Left lung (tissue), 10 donors: ENCODE measurements around the gene BASP1. TPM values are rescaled to one million over a fixed set of nuclear protein-coding genes. Genes with fewer than 3 reads are reported as not detected.
A peak's percentile ranks its signal among the peaks of the same experiment; 100 is the strongest.

Experiments used
- ATAC-seq: fragments of 200-7000 bp; cut with Tn5 transposase; one replicate; pipeline ENCODE4 v1.9.1; 2020; ENCODE audit warnings: moderate library complexity
- DNase-seq, 4 donors: peaks; one replicate each; pipeline ENCODE4 v3.0.0-alpha.2; 2013 to 2020
- H3K27ac ChIP-seq, 2 donors: fragments of 200-600 bp; sonication (generic) in 1 of 2; one replicate each; pipeline versions ENCODE4 v1.5.0 to v1.8.0; 2020 to 2021
- H3K27me3 ChIP-seq, 2 donors: fragments of 200-600 bp; sonication (generic) in 1 of 2; one replicate each; pipeline versions ENCODE4 v1.5.0 to v1.8.0; 2020 to 2021
- H3K36me3 ChIP-seq, 2 donors: fragments of 200-600 bp; sonication (generic) in 1 of 2; one replicate each; pipeline versions ENCODE4 v1.5.0 to v1.8.0; 2020 to 2021
- H3K4me1 ChIP-seq, 2 donors: fragments of 200-600 bp; one replicate each; pipeline ENCODE4 v1.8.0; 2021
- H3K4me3 ChIP-seq, 2 donors: fragments of 200-600 bp; sonication (generic) in 1 of 2; one replicate each; pipeline versions ENCODE4 v1.5.0 to v1.8.0; 2020 to 2021; ENCODE audit warnings: mild to moderate bottlenecking in 1 of 2
- H3K9me3 ChIP-seq, 2 donors: fragments of 200-600 bp; sonication (generic) in 1 of 2; one replicate each; pipeline versions ENCODE4 v1.5.0 to v1.8.0; 2020 to 2021
- intact Hi-C, 2 donors: fragments of 100-400 bp; cut with DNase I; formaldehyde crosslinking; loops; one replicate each; pipeline versions ENCODE4 v1.11.2 to v1.14.2; 2022
- polyA plus RNA-seq, 6 donors: library from polyadenylated mRNA; unstranded; fragments of 120-200 nt; gene quantifications; one replicate each; pipeline ENCODE4 v1.2.1, GENCODE V29; 2013; ENCODE audit not compliant: insufficient read length in 6 of 6
- total RNA-seq, 2 donors: library from RNA; stranded (reverse); fragmentation: NEBNext Ultra II Directional; extraction: Animal tissue kit (Norgen Biotek cat#: 25700); gene quantifications; one replicate each; pipeline ENCODE4 v1.2.1, GENCODE V29; 2021
- TF ChIP-seq, protein P1 (sequence below), 2 donors: fragments of 200-600 bp; sonication (generic) in 1 of 2; IDR thresholded peaks; one replicate each; pipeline versions ENCODE4 v1.5.0 to v1.8.0; 2021; ENCODE audit warnings: antibody characterized with exemption in 2 of 2
- donor health status: DM: no; HTN: yes; CAD: no.
- donor health status: DM: no; HTN: no; CAD: no.

BASP1 gene
- total and polyA plus RNA-seq, 8 donors = 22.9 to 63.2 (median 42.8) TPM

DNA sequence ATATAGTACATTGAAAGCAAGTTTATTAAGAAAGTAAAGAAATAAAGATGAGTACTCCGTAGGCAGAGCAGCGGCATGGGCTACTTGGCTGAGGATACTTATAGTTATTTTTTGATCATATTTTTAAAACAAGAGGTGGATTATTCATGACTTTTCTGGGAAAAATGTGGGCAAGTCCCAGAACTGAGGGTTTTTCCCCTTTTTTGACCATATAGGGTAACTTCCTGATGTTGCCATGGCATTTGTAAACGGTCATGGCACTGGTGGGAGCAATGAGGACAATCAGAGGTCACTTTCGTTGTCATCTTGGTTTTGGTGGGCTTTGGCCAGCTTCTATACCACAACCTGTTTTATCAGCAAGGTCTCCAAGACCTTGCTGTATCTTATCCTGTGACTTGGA lies 5.2 kb upstream of the BASP1 start:
- DNase-seq (no peak), ATAC-seq (no peak)
- Histone ChIP-seq H3K9me3 (no peaks in the 10 kb centered on the region), H3K4me1 (peaks cover 7 to 8% of the 10 kb centered on the region in 2 donors), H3K36me3 (no peaks in the 10 kb centered on the region), H3K4me3 (no peak overlapping the region), H3K27me3 (peaks cover 0 to 17% of the 10 kb centered on the region in 2 donors), H3K27ac (no peak overlapping the region)
- intact Hi-C loops = loop anchor here in 1 of 2 donors (10.0 kb wide), 1 partner anchor 1073 kb away; no protein-coding TSS in a partner anchor
- TF ChIP-seq, protein P1, sequence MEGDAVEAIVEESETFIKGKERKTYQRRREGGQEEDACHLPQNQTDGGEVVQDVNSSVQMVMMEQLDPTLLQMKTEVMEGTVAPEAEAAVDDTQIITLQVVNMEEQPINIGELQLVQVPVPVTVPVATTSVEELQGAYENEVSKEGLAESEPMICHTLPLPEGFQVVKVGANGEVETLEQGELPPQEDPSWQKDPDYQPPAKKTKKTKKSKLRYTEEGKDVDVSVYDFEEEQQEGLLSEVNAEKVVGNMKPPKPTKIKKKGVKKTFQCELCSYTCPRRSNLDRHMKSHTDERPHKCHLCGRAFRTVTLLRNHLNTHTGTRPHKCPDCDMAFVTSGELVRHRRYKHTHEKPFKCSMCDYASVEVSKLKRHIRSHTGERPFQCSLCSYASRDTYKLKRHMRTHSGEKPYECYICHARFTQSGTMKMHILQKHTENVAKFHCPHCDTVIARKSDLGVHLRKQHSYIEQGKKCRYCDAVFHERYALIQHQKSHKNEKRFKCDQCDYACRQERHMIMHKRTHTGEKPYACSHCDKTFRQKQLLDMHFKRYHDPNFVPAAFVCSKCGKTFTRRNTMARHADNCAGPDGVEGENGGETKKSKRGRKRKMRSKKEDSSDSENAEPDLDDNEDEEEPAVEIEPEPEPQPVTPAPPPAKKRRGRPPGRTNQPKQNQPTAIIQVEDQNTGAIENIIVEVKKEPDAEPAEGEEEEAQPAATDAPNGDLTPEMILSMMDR (IDR thresholded peaks at IDR 0.05) = no peak

DNA sequence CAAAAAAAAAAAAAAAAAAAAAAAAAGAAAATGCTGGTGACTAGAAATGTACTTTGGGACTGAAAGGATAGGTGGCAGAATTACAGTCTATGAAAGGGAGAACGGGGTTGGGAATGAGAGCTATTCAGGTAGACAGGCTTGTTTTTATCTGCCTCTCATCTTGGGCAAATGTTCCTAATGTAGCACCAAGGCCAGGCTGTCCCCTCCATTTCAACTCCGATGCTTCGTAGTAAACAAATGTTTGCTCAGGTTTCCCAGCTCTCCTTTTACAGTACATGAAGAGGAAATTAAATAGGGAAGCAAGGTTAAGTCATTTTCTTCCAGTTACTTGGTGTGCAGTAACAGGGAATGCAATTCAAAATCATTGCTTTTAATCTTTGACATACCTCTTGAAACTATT lies 4.4 kb upstream of the BASP1 start:
- H3K4me1 ChIP-seq = peaks cover 7 to 8% of the 10 kb centered on the region in 2 donors
- no peak overlapping the region for H3K4me3 ChIP-seq
- H3K9me3 ChIP-seq = no peaks in the 10 kb centered on the region
- ATAC-seq (no peak), DNase-seq (no peak)
- no peaks in the 10 kb centered on the region for H3K36me3 ChIP-seq
- intact Hi-C loops = loop anchor here in 1 of 2 donors (10.0 kb wide), 1 partner anchor 1072 kb away; no protein-coding TSS in a partner anchor
- H3K27me3 ChIP-seq = peaks cover 0 to 24% of the 10 kb centered on the region in 2 donors
- peak overlapping the region in 1 of 2 donors; percentile 61 for H3K27ac ChIP-seq
- TF ChIP-seq, protein P1 (IDR thresholded peaks at IDR 0.05) = no peak

DNA sequence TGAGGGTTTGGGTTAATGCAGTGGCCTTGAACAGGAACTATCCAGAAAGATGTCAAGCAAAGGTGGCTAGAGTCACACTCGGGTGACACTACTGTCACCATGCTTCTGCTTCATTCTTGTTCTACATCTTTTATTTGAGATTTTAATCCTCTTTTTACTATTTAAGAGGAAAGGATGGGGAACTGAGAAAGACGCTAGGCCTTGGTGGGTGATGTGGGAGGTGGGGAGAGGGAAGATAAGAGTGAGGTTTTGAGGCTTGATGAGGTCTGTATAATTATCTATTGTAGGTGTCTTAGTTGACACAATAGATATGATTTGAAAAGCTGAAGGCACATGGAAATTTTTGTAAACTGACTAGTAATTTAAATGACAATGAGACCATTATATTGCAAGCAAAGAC lies 3.5 kb upstream of the BASP1 start:
- Histone ChIP-seq H3K4me1 (peaks cover 7 to 8% of the 10 kb centered on the region in 2 donors), H3K9me3 (no peaks in the 10 kb centered on the region), H3K36me3 (no peaks in the 10 kb centered on the region), H3K4me3 (no peak overlapping the region), H3K27me3 (peaks cover 0 to 33% of the 10 kb centered on the region in 2 donors), H3K27ac (peak overlapping the region in 1 of 2 donors; percentile 61)
- ATAC-seq = no peak
- intact Hi-C loops = loop anchor here in 1 of 2 donors (10.0 kb wide), 1 partner anchor 1071 kb away; no protein-coding TSS in a partner anchor
- DNase-seq = no peak
- TF ChIP-seq, protein P1 (IDR thresholded peaks at IDR 0.05) = no peak

DNA sequence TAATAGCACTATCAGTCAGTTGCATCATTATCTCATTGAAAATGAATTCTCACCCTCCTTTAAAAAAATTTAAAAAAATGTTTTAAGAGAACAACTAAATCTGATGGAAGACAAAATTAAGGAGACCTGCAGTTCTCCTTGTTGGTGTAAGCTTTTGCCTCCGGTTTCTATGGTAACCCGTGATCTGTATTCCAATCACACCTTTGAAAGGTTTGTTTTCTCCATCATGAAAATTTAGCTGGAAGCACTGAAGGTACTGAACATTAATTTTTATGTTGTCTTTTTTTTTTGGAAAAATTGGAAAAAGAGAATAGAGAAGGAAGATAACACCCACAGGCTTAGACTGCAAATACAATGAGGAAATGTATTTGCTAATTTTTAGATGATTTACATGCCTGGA lies 2.5 kb upstream of the BASP1 start:
- no peak overlapping the region for H3K27ac ChIP-seq
- no peaks in the 10 kb centered on the region for H3K36me3 ChIP-seq
- H3K27me3 ChIP-seq = peaks cover 0 to 39% of the 10 kb centered on the region in 2 donors
- H3K4me3 ChIP-seq = no peak overlapping the region
- no peak for DNase-seq
- no peak for ATAC-seq
- no peaks in the 10 kb centered on the region for H3K9me3 ChIP-seq
- H3K4me1 ChIP-seq = peaks cover 7 to 16% of the 10 kb centered on the region in 2 donors
- TF ChIP-seq, protein P1 (IDR thresholded peaks at IDR 0.05) = no peak
- intact Hi-C loops = loop anchor here in 1 of 2 donors (10.0 kb wide), 1 partner anchor 1070 kb away; no protein-coding TSS in a partner anchor

DNA sequence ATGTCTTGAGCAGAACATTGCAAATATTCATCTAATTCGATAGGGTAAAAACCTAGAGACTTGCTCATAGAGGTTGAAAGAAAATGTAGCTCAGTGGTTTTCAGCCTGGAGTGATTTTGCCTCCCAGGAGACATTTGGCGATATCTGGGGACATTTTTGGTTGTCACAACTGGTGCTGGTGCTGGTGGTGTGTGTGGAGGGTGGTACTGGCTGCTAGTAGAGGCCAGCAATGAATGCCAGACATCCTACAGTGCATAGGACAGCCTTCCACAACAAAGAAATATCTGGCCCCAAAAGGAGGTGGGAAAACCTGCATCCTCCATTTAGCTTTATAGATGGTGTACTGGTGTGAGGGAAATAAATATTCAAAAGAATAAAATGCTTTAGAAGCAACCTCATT lies 2.1 kb upstream of the BASP1 start:
- TF ChIP-seq, protein P1 (IDR thresholded peaks at IDR 0.05) = no peak
- ATAC-seq = no peak
- intact Hi-C loops = loop anchor here in 1 of 2 donors (10.0 kb wide), 1 partner anchor 1069 kb away; no protein-coding TSS in a partner anchor

More for the DNA sequence above, 2.1 kb upstream of the BASP1 start:
- Histone ChIP-seq H3K4me1 (peaks cover 7 to 19% of the 10 kb centered on the region in 2 donors), H3K9me3 (no peaks in the 10 kb centered on the region), H3K36me3 (no peaks in the 10 kb centered on the region), H3K27me3 (peaks cover 0 to 39% of the 10 kb centered on the region in 2 donors), H3K4me3 (no peak overlapping the region), H3K27ac (no peak overlapping the region)
- no peak for DNase-seq
